Stimulated activated naive CD8-positive, alpha-beta T cell treated with anti-CD3 and anti-CD28 coated beads, Interleukin-15, Interleukin-2, amounts not matched to agents 100 ng/mL and 50 ng/mL, for 24 hours (primary cell): ENCODE data around the gene ERC2.

Source experiments
- H3K27ac Mint-ChIP-seq: one replicate; pipeline ENCODE4 v1.8.0; 2021; ENCODE audit warnings: mild to moderate bottlenecking, mixed read lengths
- H3K27me3 Mint-ChIP-seq: one replicate; pipeline ENCODE4 v1.8.0; 2021; ENCODE audit warnings: mixed read lengths
- H3K36me3 Mint-ChIP-seq: one replicate; pipeline ENCODE4 v1.8.0; 2021; ENCODE audit warnings: low read depth, mixed read lengths
- H3K4me1 Mint-ChIP-seq: one replicate; pipeline ENCODE4 v1.8.0; 2021; ENCODE audit warnings: low read depth, mixed read lengths
- H3K4me3 Mint-ChIP-seq: one replicate; pipeline ENCODE4 v1.8.0; 2021; ENCODE audit warnings: mild to moderate bottlenecking, mixed read lengths
- H3K9me3 Mint-ChIP-seq: one replicate; pipeline ENCODE4 v1.8.0; 2021; ENCODE audit warnings: mixed read lengths

The ERC2 gene

GRCh38 chr3:55877703-55878102 lies 590.6 kb downstream of the ERC2 start:
- Mint-ChIP-seq H3K9me3 (no peaks in the 10 kb centered on the region), H3K27ac (no peak overlapping the region), H3K4me3 (no peak overlapping the region), H3K27me3 (peaks cover 4% of the 10 kb centered on the region), H3K36me3 (no peaks in the 10 kb centered on the region), H3K4me1 (no peaks in the 10 kb centered on the region)

GRCh38 chr3:55876560-55876959 lies 591.7 kb downstream of the ERC2 start:
- no peak overlapping the region for H3K27ac Mint-ChIP-seq
- no peaks in the 10 kb centered on the region for H3K36me3 Mint-ChIP-seq
- peaks cover 4% of the 10 kb centered on the region for H3K27me3 Mint-ChIP-seq
- no peaks in the 10 kb centered on the region for H3K9me3 Mint-ChIP-seq
- no peaks in the 10 kb centered on the region for H3K4me1 Mint-ChIP-seq
- H3K4me3 Mint-ChIP-seq: no peak overlapping the region

- H3K27me3 Mint-ChIP-seq: peaks cover 4% of the 10 kb centered on the region
- H3K4me1 Mint-ChIP-seq: no peaks in the 10 kb centered on the region
- H3K9me3 Mint-ChIP-seq: no peaks in the 10 kb centered on the region
- H3K4me3 Mint-ChIP-seq: no peak overlapping the region
- no peak overlapping the region for H3K27ac Mint-ChIP-seq
- H3K36me3 Mint-ChIP-seq: no peaks in the 10 kb centered on the region
Measured at GRCh38 chr3:55875113-55875512, 593.2 kb downstream of the ERC2 start.

GRCh38 chr3:55873523-55874254 lies 594.6 kb downstream of the ERC2 start:
- no peak overlapping the region for H3K4me3 Mint-ChIP-seq
- H3K4me1 Mint-ChIP-seq: no peaks in the 10 kb centered on the region
- no peaks in the 10 kb centered on the region for H3K36me3 Mint-ChIP-seq
- no peaks in the 10 kb centered on the region for H3K27me3 Mint-ChIP-seq
- no peak overlapping the region for H3K27ac Mint-ChIP-seq
- no peaks in the 10 kb centered on the region for H3K9me3 Mint-ChIP-seq

GRCh38 chr3:55870594-55870993 lies 597.7 kb downstream of the ERC2 start:
- Mint-ChIP-seq H3K4me1 (no peaks in the 10 kb centered on the region), H3K4me3 (no peak overlapping the region), H3K36me3 (no peaks in the 10 kb centered on the region), H3K27me3 (no peaks in the 10 kb centered on the region), H3K27ac (no peak overlapping the region), H3K9me3 (no peaks in the 10 kb centered on the region)

- Mint-ChIP-seq H3K27ac (no peak overlapping the region), H3K4me3 (no peak overlapping the region), H3K36me3 (no peaks in the 10 kb centered on the region), H3K27me3 (no peaks in the 10 kb centered on the region), H3K4me1 (no peaks in the 10 kb centered on the region), H3K9me3 (no peaks in the 10 kb centered on the region)
Measured at GRCh38 chr3:55868347-55868746, 599.9 kb downstream of the ERC2 start.

GRCh38 chr3:55863028-55863427 lies 605.2 kb downstream of the ERC2 start:
- no peaks in the 10 kb centered on the region for H3K36me3 Mint-ChIP-seq
- no peaks in the 10 kb centered on the region for H3K27me3 Mint-ChIP-seq
- H3K27ac Mint-ChIP-seq: no peak overlapping the region
- no peak overlapping the region for H3K4me3 Mint-ChIP-seq
- H3K9me3 Mint-ChIP-seq: no peaks in the 10 kb centered on the region
- H3K4me1 Mint-ChIP-seq: no peaks in the 10 kb centered on the region

- no peaks in the 10 kb centered on the region for H3K9me3 Mint-ChIP-seq
- no peak overlapping the region for H3K27ac Mint-ChIP-seq
- H3K27me3 Mint-ChIP-seq: no peaks in the 10 kb centered on the region
- H3K4me1 Mint-ChIP-seq: no peaks in the 10 kb centered on the region
- no peaks in the 10 kb centered on the region for H3K36me3 Mint-ChIP-seq
- no peak overlapping the region for H3K4me3 Mint-ChIP-seq
Measured at GRCh38 chr3:55860049-55860721, 608.1 kb downstream of the ERC2 start.

GRCh38 chr3:55859305-55859704 lies 609.0 kb downstream of the ERC2 start:
- Mint-ChIP-seq H3K36me3 (no peaks in the 10 kb centered on the region), H3K4me1 (no peaks in the 10 kb centered on the region), H3K27ac (no peak overlapping the region), H3K9me3 (no peaks in the 10 kb centered on the region), H3K27me3 (no peaks in the 10 kb centered on the region), H3K4me3 (no peak overlapping the region)

- no peaks in the 10 kb centered on the region for H3K4me1 Mint-ChIP-seq
- no peaks in the 10 kb centered on the region for H3K9me3 Mint-ChIP-seq
- no peak overlapping the region for H3K27ac Mint-ChIP-seq
- no peaks in the 10 kb centered on the region for H3K27me3 Mint-ChIP-seq
- H3K4me3 Mint-ChIP-seq: no peak overlapping the region
- H3K36me3 Mint-ChIP-seq: no peaks in the 10 kb centered on the region
Measured at GRCh38 chr3:55858727-55859126, 609.5 kb downstream of the ERC2 start.

- H3K27ac Mint-ChIP-seq: no peak overlapping the region
- no peaks in the 10 kb centered on the region for H3K36me3 Mint-ChIP-seq
- no peaks in the 10 kb centered on the region for H3K9me3 Mint-ChIP-seq
- H3K4me3 Mint-ChIP-seq: no peak overlapping the region
- H3K4me1 Mint-ChIP-seq: no peaks in the 10 kb centered on the region
- no peaks in the 10 kb centered on the region for H3K27me3 Mint-ChIP-seq
Measured at GRCh38 chr3:55858302-55858701, 610.0 kb downstream of the ERC2 start.

- H3K27ac Mint-ChIP-seq: no peak overlapping the region
- H3K36me3 Mint-ChIP-seq: no peaks in the 10 kb centered on the region
- H3K4me1 Mint-ChIP-seq: no peaks in the 10 kb centered on the region
- H3K27me3 Mint-ChIP-seq: no peaks in the 10 kb centered on the region
- no peaks in the 10 kb centered on the region for H3K9me3 Mint-ChIP-seq
- H3K4me3 Mint-ChIP-seq: no peak overlapping the region
Measured at GRCh38 chr3:55857633-55858032, 610.6 kb downstream of the ERC2 start.

GRCh38 chr3:55855311-55855710 lies 613.0 kb downstream of the ERC2 start:
- Mint-ChIP-seq H3K9me3 (no peaks in the 10 kb centered on the region), H3K27ac (no peak overlapping the region), H3K27me3 (no peaks in the 10 kb centered on the region), H3K4me3 (no peak overlapping the region), H3K36me3 (no peaks in the 10 kb centered on the region), H3K4me1 (no peaks in the 10 kb centered on the region)

- Mint-ChIP-seq H3K27ac (no peak overlapping the region), H3K27me3 (no peaks in the 10 kb centered on the region), H3K4me1 (no peaks in the 10 kb centered on the region), H3K9me3 (no peaks in the 10 kb centered on the region), H3K4me3 (no peak overlapping the region), H3K36me3 (no peaks in the 10 kb centered on the region)
Measured at GRCh38 chr3:55854494-55854893, 613.8 kb downstream of the ERC2 start.

- no peaks in the 10 kb centered on the region for H3K36me3 Mint-ChIP-seq
- no peaks in the 10 kb centered on the region for H3K4me1 Mint-ChIP-seq
- H3K4me3 Mint-ChIP-seq: no peak overlapping the region
- H3K9me3 Mint-ChIP-seq: no peaks in the 10 kb centered on the region
- no peak overlapping the region for H3K27ac Mint-ChIP-seq
- H3K27me3 Mint-ChIP-seq: no peaks in the 10 kb centered on the region
Measured at GRCh38 chr3:55852326-55852725, 615.9 kb downstream of the ERC2 start.

- H3K36me3 Mint-ChIP-seq: no peaks in the 10 kb centered on the region
- H3K4me1 Mint-ChIP-seq: no peaks in the 10 kb centered on the region
- peaks cover 20% of the 10 kb centered on the region for H3K9me3 Mint-ChIP-seq
- H3K27me3 Mint-ChIP-seq: no peaks in the 10 kb centered on the region
- no peak overlapping the region for H3K27ac Mint-ChIP-seq
- no peak overlapping the region for H3K4me3 Mint-ChIP-seq
Measured at GRCh38 chr3:55842204-55842603, 626.1 kb downstream of the ERC2 start.
